GM18909 (cell line): ENCODE data around the gene CWC22.
A peak's percentile ranks its signal among the peaks of the same experiment; 100 is the strongest.
"Not testable (repeated sequence)": the region's sequence is repeated elsewhere in the genome, so short reads cannot be mapped to it uniquely, and the experiment has no call there.

Experiments used
- ATAC-seq: cut with Tn5 transposase; IDR thresholded peaks from one replicate; pipeline ENCODE4 v1.9.1; 2021; ENCODE audit warnings: mild to moderate bottlenecking; ENCODE audit not compliant: unreplicated experiment, poor library complexity

The CWC22 gene

DNA sequence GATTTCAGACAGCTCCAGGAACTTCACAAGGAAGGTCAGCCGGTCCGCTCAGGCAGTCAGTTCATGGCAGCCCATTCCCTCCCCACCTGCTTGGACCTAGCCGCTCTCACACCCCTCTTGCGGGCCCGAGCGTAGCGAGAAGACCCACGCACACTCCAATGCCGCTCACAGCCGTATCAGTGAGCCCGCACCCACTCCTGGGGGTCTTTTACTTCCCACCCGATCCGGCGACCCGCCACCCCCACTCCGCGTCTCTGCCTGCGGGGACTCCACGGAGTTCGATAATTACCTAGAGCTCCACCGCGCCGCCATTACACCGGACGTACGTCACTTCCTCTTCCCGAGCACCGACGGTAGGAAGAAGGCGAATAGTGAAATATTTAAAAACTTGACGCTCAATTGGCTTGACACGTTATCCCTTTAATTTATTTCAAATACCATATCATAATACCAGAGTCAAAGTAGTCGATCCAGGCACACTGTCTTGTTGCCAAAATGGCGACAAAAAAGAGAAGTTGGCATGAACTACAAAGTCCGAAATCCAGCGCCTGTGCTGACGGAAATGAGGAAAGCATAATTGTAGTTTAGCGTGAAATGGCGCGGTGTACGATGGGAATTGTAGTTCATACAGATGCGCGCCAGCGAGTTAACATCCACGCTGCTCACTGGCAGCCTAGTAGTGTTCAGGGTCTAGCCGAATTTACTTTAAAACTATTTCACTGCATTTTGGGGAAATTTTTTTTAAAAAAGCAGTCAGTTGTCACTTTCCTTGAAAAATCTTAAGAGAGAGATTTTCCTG is at the start of gene CWC22:
Gene CWC22 (minus strand): TSS at position 517 of the 799 bp plus-strand sequence. CDS start 13,956 bp downstream, outside the sequence.
- ATAC-seq: peak; percentile 98

DNA sequence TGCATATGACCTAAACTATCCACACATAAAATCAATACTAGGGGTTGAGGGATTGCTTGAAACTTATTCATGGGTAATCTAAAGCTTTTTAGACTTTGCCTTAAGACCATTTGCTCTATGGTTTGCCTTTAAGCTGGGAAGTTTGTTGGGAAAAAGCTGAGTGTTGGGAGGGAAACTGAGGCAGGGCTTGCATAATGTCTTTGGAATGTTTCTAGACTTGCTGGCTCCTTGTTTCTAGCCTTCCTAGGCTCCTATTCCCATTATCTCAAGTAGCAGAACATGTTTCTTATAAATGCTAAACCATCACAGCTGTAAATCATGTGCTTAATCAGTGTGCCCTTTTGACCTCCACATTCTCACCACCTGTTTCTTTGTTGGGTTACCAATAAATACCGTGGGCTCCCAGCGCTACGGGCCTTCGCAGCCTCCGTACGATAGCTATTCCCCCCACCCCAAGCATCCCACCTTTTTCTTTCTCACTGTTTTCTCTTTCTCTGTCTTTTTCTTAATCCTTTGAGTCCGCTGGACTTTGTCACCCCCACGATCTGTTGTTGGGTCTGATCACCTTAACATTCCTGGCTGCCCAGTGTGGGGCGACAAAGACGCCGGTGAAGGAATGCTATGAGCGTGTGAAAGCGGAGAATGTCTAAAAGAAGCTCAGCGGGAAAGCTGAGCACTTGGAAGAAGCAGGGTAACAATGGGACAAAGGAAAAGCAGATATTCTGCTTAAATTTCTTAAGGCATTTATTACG is 49.4 kb upstream of the CWC22 start:
- no peak for ATAC-seq

DNA sequence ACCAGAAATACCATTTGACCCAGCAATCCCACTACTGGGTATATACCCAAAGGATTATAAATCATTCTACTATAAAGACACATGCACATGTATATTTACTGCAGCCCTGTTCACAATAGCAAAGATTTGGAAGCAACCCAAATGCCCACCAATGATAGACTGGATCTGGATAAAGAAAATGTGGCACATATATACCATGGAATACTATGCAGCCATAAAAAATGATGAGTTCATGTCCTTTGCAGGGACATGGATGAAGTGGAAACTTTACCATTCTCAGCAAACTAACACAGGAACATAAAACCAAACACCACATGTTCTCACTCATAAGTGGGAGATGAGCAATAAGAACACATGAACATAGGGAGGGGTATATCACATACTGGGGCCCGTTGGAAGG is 47.5 kb upstream of the CWC22 start:
- not testable (repeated sequence) for ATAC-seq

DNA sequence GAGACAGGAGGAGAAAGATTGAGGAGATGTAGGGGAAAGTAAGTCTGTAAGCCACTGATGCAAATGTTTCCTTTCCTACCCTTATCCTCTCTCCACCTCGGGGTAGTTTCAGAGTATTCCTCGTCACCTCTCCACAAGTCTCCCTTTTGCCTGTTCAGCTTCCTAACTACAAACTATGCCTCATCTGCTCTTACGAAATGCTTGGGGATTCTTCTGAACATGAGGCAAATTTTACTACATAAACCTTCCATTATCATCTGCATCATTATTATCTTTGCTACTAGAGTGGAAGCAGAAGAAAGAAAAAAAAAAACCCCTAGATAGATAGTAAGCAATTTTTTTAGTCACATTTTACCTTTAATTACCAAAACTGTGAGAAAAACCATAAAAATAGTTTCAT is 43.1 kb upstream of the CWC22 start:
- no peak for ATAC-seq

DNA sequence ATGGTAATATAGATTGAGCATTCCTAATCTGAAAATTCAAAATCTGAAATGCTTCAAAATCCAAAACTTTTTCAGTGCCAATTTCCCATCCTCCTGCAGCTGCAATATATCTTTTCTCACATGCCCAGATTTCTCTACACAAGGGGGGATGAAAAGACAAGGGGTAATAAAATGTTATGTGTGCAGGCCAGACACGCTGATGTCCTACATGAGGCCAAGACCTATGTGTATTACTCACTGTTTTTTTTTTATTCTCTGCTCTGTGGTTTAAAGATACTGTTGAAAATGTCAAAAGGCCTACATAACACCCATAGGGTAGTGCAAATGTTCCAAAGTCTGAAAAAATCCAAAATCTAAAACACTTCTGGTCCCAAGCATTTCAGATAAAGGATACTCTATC is 41.2 kb upstream of the CWC22 start:
- ATAC-seq: no peak

DNA sequence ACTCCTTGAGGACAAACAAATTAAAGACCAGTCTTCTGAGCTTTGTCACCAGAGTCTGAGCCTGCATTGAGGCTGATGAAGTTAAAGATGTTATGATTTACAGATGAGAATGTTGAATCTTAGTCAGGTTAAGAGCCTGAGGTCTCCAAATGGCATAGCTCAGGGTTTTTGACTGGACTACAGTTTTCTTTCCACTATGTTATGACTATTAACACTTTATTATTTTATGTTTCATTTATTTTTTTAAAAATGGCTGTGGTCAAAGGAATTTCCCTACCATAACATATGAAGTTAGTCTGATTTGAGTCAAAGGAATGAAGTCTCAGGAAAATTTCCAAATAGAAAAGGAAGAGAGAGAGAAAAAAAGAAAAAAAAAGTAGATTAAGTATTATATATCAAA is 39.7 kb upstream of the CWC22 start:
- no peak for ATAC-seq

DNA sequence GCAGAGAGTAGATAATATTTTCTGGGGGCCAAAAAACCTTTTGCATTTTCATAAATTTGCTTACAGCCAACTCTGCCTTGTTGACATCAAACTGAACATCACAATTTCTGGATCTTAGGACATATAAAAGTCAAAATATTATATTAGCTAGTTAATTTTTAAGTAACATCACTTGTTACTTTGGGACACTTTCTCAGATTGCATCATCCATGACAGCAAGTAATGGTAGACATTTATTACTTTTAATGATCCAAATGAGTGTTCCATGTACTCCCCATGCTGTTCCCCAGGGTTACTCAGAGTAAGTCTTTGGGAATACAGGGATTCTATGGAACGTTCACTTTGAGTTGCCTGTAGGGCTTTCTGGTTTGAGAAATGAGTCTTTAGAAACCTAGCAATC is 39.1 kb upstream of the CWC22 start:
- no peak for ATAC-seq

DNA sequence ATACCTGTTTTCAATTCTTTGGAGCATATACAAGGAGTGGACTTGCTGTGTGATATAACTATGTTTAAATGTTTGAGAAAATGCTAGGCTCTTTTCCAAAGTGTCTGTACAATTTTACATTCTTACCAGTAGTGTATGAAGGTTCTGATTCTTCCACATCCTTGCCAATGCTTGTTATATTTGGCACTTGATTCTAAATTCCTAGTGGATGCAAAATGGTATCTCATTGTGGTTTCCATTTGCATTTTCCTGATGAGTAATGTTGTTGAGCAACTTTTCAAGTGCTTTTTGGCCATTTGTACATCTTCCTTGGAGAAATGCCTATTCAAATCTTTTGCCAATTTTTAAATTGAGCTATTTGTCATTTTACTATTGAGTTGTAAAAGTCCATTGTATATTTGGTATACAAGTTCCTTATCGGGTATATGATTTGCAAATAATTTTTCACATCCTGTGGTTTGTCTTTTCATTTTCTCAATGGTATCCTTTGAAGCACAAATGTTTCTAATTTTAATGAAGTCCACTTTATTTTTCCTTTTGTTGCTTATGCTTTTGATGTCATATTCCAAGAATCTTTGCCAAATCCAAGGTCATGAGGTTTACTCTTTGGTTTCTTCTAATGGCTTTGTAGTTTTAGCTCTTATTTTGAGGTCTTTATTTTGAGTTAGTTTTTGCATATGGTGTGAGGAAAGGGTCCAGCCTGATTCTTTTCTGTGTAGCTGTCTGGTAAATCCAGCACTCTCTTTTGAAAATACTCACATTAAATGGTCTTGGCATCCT is 33.2 kb upstream of the CWC22 start:
- ATAC-seq: no peak

DNA sequence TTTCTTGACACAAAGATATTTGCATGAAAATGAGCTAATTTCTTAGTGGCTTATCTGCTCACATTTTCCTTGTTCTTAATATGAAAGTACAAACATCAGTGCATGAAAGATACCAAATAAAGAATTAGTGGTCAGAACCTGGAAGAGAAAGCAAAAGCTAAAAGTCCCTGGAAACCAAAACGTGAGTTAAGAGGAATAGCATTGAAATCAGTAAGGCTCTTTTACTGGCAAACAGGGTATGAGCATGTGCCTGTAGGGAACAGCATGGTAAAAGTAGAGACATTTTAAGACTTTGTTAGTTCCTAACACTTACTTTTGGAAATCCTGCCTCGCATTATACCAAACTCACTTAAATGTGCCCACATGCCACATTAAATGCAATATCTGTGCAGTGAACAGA is 31.9 kb upstream of the CWC22 start:
- ATAC-seq: no peak

DNA sequence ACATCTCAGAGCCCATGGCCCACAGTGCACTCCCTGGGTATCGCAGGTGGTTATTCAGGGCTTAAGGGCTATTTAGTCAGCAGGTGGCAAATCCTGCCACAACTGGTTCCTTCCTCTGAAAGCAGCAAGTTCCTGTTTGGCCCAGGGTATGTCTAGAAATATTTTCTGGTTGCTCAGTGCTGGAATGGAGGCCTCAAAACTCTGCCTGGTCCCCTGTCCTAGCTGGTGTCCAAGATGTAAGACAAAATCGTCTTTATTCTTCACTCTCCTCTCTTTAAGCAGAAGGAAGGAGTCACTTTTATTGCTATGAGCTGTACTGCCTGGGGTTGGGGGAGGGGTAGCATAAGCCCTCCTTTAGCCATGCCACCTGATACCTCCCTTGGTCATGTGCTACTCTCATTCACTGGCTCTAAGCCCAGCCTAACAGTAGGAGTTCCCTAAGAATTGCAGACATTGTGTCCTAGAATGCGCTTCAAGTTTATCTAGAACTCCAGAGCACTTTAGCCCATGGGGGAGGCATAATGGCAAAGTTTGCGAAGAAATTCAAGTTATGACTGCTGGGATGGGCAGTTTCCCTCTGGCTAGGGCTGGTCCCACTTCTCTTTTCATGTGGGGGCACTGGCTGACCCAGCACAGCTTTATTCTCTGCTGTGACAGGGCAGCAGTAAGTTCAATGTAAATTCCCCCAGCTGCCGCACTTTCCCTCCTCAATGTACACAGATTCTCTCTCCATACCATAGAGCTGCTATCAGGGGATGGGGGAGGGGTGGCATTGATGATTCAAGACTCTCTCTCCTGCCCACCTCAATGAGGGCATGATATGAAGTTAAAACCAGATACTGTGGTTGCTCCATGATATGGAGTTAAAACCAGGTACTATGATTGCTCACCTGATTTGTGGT is 27.1 kb upstream of the CWC22 start:
- ATAC-seq: no peak

DNA sequence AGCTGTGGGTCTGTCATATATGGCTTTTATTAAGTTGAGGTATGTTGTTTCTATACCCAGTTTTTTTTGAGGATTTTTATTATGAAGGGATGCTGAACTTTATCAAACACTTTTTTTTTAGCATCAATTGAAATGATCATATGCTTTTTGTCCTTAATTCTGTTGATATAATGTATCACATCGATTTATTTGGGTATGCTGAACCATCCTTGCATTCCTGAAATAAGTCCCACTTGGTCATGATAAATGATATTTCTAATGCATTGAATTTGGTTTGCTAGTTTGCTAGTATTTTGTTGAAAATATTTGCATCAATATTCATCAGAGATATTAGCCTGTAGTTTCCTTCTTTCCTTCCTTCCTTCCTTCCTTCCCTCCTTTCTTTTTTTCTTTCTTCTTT is 22.5 kb upstream of the CWC22 start:
- ATAC-seq: no peak

DNA sequence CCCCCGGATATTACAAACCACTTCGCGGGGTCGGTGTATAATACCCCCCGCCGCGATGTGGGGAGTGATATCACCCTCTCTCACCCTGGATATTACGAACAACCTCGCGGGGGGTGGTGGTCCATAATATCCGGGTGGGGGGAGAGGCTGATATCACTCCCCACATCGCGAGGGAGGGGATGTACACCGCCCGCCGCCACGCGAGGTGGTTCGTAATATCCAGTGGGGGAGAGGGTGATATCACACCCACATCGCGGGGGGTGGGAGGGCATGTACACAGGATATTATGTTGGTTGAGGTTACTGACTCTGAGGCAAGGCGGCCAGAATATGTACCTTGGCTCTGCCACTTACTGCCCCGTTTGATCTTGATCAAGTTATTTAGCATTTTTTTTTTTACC is 14.8 kb upstream of the CWC22 start:
- ATAC-seq: no peak

DNA sequence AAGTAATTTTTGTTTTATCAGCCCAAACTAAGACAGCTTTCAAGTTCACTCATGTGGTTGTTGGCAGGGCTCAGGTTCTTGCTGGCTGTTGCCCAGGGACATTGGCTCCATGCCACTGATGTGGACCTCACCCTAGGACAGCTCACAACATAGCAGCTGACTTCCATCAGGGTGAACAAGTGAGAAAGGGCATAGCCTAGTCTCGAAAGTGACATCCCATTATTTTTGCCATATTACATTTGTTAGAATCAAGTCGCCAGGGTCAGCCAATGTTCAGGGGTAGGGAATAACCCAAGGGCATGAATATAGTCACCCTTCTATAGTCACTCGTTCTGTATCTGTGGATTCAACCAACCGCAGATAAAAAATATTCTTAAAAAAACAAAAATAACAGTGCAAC is 10.7 kb upstream of the CWC22 start:
- no peak for ATAC-seq

DNA sequence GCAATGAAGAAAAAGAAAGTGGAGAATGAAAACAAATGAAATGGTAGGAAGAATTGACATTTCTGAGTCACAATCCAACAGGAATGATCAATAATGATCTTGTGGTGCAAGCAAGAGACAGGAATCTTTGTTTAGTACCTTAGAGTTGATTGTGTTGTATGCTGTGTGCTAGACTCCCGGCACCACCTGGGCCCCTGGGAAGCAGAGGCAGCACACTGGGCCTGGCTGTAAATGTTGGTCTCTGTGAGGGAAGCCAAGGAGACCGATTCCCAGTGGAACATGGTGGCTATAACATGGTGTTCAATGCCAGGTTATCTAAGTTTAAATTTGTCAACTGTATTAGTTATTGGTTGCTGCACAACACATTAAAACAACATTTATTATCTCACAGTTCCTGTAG is 9.8 kb upstream of the CWC22 start:
- no peak for ATAC-seq

DNA sequence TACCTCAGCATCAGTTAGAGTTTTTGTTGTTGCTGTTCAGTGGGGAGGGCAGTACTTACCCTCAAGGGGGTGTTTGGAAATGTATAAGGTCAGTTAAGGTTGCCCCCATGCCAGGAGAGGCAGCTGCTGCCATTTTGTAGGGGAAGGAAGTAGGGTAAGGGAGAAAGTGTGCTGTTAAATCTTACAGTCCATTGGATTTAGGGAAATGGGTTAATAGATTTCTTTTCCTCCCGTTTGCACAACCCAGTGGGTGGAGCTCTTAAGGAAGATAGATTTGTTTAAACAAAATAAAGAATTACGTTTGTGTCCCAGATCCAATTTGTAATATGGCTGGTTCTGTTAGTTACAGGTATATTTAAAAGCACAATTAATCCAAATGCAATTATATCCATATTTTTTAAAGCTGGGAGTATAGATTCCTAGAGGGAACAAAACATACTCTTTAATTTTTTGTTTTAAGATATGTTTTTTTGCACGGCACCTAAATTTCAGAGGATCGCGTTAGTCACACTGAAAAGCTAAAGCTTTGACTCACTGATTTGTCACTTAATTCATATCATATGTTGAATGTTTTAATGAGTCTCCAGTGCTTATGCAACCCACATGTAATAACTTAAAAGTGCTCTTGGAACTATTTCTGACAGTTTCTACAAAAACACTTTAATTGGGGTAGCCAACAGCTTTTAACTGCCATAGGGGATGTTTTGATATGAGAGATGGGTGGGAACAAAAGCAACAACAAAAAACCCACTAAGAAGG is 9.0 kb upstream of the CWC22 start:
- no peak for ATAC-seq

DNA sequence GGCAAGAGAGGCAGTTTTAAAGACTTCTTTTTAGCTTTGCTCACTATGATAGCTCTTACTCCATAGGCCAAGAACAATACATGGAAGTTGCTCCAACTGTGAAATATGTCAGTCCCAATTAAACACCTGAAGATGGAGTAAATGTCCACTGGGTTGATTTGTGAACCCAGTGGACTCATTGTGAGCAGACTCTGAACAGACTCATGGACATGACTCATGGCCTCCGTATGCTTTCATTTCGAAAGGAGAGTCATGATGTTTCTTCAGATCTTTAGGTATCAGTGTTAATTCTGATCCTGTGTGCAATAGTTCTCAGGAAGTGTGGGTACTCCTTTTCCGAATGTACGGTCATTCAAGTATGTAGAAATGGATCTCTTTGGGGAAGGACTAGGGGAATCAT is 5.4 kb upstream of the CWC22 start:
- no peak for ATAC-seq

DNA sequence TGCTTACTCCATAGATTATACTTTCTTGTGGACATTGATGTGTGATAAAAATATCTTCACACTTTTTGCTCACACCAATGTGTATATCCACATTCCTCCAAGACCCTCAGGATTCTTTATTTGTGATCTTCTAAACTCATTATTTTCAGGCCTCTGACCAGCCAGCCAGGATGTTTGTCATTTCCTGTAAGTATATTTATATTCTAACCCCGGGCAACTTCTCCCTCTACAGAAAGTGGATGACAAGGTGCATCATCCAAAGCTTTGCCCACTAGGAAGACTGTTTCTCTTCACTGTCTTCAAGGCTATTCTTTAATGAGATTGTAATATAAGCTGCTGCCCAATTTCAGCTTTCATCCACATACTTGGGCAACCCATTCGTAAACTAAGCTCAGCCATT is 3.6 kb upstream of the CWC22 start:
- ATAC-seq: no peak

DNA sequence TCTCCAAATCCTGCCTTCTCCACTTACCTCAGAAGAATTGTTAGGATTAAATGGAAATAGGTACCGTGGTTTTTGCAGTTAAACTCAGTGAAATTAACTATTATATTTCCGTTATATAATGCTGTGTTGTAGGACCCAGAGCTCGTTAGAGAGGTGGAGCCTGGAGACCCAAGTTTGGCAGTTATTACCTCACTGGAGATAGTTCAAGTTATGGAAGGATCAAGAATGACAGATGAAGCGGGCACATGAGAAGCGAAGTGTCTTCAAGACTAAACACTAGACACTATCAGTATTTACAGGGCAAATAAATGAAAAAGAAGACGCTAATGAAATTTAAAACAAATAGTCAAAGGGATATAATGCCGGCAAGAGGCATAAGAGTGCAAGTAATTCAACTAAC is 866 bp downstream of the CWC22 start:
- no peak for ATAC-seq

DNA sequence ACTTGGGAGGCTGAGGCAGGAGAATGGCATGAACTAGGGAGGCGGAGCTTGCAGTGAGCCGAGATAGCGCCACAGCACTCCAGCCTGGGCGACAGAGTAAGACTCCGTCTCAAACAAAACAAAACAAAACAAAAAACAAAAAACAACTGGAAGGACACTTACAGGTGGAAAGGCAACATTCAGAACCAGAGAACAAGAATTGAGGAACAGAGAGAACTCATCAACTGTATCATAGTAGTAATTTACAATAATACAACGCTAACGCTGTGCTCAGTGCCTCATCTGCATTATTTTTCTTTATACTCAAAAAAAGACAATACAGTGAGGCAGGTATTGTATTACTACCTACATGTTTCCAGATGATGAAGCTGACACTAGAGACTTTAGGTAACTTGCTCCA is 1.6 kb downstream of the CWC22 start:
- ATAC-seq: not testable (repeated sequence)
